ENCODE measurements around the gene GRK5. TPM values are rescaled to one million over a fixed set of nuclear protein-coding genes. Genes with fewer than 3 reads are reported as not detected.

Gene GRK5
- total RNA-seq, 1 donor from 2014 or later = 54.1 TPM

GRCh38 chr10:119241066-119241465 lies 33.7 kb downstream of the GRK5 start:
- ATAC-seq = no peak

GRCh38 chr10:119242186-119242585 lies 34.8 kb downstream of the GRK5 start:
- intact Hi-C loops (cut with DNase I) = no loop called here
- DNase-seq (ENCODE audit: low spot score) (no peak), ATAC-seq (no peak)

More at GRCh38 chr10:119241066-119241465, 33.7 kb downstream of the GRK5 start:
- no peak for DNase-seq (ENCODE audit: low spot score)
- intact Hi-C loops (cut with DNase I) = no loop called here

GRCh38 chr10:119243488-119243887 lies 36.1 kb downstream of the GRK5 start:
- ATAC-seq (peak; percentile 56), DNase-seq (ENCODE audit: low spot score) (no peak)
- intact Hi-C loops (cut with DNase I) = no loop called here

GRCh38 chr10:119243967-119244366 lies 36.6 kb downstream of the GRK5 start:
- DNase-seq (ENCODE audit: low spot score) (no peak), ATAC-seq (no peak)
- intact Hi-C loops (cut with DNase I) = no loop called here

GRCh38 chr10:119245272-119245671 lies 37.9 kb downstream of the GRK5 start:
- ATAC-seq (no peak), DNase-seq (ENCODE audit: low spot score) (no peak)
- intact Hi-C loops (cut with DNase I) = no loop called here

- peak; percentile 75 for ATAC-seq
- DNase-seq (ENCODE audit: low spot score) = peak; percentile 71
- intact Hi-C loops (cut with DNase I) = no loop called here
Observed at GRCh38 chr10:119246862-119247549, 39.6 kb downstream of the GRK5 start.

GRCh38 chr10:119247550-119247894 lies 40.2 kb downstream of the GRK5 start:
- ATAC-seq (no peak), DNase-seq (ENCODE audit: low spot score) (no peak)
- intact Hi-C loops (cut with DNase I) = no loop called here

GRCh38 chr10:119248184-119248583 lies 40.8 kb downstream of the GRK5 start:
- DNase-seq (ENCODE audit: low spot score) (no peak), ATAC-seq (no peak)
- intact Hi-C loops (cut with DNase I) = no loop called here

GRCh38 chr10:119248681-119249080 lies 41.3 kb downstream of the GRK5 start:
- intact Hi-C loops (cut with DNase I) = no loop called here
- DNase-seq (ENCODE audit: low spot score) (no peak), ATAC-seq (no peak)

- DNase-seq (ENCODE audit: low spot score) = no peak
- intact Hi-C loops (cut with DNase I) = no loop called here
- no peak for ATAC-seq
Observed at GRCh38 chr10:119250641-119251314, 43.4 kb downstream of the GRK5 start.

GRCh38 chr10:119251315-119251708 lies 43.9 kb downstream of the GRK5 start:
- intact Hi-C loops (cut with DNase I) = no loop called here
- DNase-seq (ENCODE audit: low spot score) (no peak), ATAC-seq (no peak)

GRCh38 chr10:119252051-119252465 lies 44.7 kb downstream of the GRK5 start:
- intact Hi-C loops (cut with DNase I) = no loop called here
- ATAC-seq (no peak), DNase-seq (ENCODE audit: low spot score) (no peak)

GRCh38 chr10:119252470-119253151 lies 45.2 kb downstream of the GRK5 start:
- ATAC-seq (no peak), DNase-seq (ENCODE audit: low spot score) (no peak)
- intact Hi-C loops (cut with DNase I) = no loop called here

- intact Hi-C loops (cut with DNase I) = no loop called here
- ATAC-seq = peak; percentile 90
- peak; percentile 82 for DNase-seq (ENCODE audit: low spot score)
Observed at GRCh38 chr10:119253433-119254174, 46.2 kb downstream of the GRK5 start.

GRCh38 chr10:119254335-119254734 lies 47.0 kb downstream of the GRK5 start:
- ATAC-seq (peak; percentile 14), DNase-seq (ENCODE audit: low spot score) (no peak)
- intact Hi-C loops (cut with DNase I) = no loop called here

GRCh38 chr10:119256030-119256429 lies 48.7 kb downstream of the GRK5 start:
- DNase-seq (ENCODE audit: low spot score) = no peak
- intact Hi-C loops (cut with DNase I) = no loop called here
- ATAC-seq = no peak

GRCh38 chr10:119256897-119257296 lies 49.5 kb downstream of the GRK5 start:
- intact Hi-C loops (cut with DNase I) = no loop called here
- ATAC-seq (no peak), DNase-seq (ENCODE audit: low spot score) (no peak)

- intact Hi-C loops (cut with DNase I) = no loop called here
- no peak for DNase-seq (ENCODE audit: low spot score)
- ATAC-seq = no peak
Observed at GRCh38 chr10:119257899-119258419, 50.6 kb downstream of the GRK5 start.

GRCh38 chr10:119259345-119259744 lies 52.0 kb downstream of the GRK5 start:
- ATAC-seq = no peak
- intact Hi-C loops (cut with DNase I) = no loop called here
- DNase-seq (ENCODE audit: low spot score) = no peak

Measured in sciatic nerve (tissue), 2 donors.